ENCODE results near the gene FLII.
A peak's percentile ranks its signal among the peaks of the same experiment; 100 is the strongest.

FLII gene

DNA sequence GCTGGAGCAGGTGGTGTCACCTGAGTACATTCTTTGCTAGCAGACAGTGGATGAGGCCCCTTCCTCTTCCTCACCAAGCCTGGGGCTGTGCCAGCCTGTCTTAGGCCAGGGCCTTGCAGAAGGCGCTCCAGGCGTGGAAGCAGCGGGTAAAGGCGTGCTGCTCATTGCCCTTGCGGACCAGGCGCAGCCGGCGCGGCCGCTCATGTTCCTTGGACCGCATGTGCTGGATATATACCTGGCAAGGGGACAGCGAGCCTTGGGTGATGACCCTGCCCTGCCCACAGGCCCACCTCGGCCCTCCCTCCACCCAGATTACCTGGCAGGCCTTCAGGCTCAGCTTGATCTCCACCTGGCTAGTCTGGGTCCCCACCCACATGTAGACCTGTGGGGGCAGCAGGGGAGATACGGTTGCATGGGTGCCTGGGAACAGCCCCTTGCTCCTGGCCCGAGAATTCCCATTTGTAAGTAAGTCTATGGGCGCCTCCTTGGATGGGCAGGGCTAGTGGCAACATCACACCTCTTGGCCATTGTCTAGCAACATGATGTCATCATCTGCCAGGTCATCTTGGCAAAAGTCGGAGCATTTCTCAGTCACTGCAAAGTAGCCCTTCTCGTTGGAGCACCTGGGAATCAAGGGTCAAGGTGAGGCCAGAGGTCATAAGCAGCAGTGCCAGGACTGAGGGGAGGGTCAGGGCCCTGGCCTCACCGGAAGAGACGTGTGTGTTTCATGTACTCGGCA lies 13.3 kb downstream of the FLII start:
- no peak for DNase-seq (ENCODE audit: low read depth in 3 of 3)

DNA sequence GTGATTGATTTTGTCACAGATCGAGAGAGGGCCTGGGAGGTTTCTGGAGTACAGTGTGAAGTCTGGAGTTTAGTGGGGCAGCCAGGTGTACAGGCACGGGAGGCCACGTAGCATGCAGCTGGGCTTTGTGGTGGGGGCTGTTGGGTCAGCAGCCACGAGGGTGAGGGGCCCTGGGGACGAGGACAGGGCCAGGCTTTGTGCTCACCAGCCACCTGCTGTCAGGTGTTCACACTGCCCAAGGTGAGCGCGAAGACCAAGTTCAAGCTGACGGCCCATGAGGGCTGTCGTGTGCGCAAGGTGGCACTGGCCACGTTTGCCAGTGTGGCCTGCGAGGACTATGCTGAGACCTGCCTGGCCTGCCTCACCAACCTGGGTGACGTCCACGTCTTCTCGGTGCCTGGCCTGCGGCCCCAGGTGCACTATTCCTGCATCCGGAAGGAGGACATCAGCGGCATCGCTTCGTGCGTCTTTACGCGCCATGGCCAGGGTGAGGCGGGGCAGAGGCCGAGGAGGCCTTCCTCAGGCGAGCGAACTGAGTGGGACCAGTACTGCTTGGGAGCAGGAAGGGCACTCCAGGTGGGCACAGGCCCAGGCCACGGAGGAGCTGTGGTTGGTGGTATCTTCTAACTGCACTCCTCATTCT lies 17.2 kb downstream of the FLII start:
- DNase-seq (ENCODE audit: low read depth in 3 of 3) = no peak

GRCh38 chr17:18240449-18240848 lies 18.1 kb downstream of the FLII start:
- DNase-seq (ENCODE audit: low read depth in 3 of 3) = no peak

GRCh38 chr17:18238299-18238698 lies 20.2 kb downstream of the FLII start:
- no peak for DNase-seq (ENCODE audit: low read depth in 3 of 3)

- no peak for DNase-seq (ENCODE audit: low read depth in 3 of 3)
Observed at GRCh38 chr17:18237461-18237860, 21.1 kb downstream of the FLII start.

GRCh38 chr17:18236494-18236893 lies 22.0 kb downstream of the FLII start:
- no peak for DNase-seq (ENCODE audit: low read depth in 3 of 3)

DNA sequence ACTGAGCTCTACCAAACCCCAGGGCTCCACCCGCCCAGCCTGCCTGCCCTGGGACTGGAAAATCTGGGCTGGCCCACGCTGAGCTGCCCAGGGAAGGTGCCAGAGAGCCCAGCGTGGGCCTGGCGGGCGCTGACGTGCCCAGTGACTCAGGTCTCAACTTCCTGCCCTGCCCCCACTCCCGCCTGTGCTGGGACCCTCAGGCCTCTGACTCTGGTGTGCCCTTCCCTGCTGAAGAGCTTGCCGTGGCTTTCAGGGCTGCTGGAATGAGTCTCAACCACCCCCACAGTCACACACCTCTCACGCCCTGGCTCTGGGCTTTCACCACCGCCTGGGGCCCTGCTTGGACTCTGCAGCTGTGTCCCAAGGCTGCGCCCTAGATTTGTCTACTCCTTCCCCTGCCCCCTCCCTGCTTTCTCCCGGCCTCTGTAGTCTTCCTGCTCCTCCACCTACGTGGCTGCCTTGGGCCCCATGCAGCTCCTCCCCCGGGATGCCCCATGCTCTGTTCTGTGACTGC lies 22.7 kb downstream of the FLII start:
- DNase-seq (ENCODE audit: low read depth in 3 of 3) = no peak

DNA sequence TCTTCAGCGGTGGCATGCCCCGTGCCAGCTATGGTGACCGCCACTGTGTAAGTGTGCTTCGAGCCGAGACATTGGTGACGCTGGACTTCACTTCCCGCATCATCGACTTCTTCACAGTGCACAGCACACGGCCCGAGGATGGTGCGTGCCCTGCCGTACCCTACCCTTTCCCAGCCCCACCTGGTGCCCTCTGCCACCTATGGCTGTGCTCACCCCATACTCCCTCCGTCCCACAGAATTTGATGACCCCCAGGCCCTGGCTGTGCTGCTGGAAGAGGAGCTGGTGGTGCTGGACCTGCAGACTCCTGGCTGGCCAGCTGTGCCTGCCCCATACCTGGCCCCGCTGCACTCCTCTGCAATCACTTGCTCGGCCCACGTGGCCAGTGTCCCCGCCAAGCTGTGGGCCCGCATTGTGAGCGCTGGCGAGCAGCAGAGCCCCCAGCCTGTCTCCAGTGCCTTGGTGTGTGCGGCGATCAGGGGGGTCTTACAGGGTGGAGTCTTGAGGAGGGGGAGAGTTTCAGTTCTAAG lies 23.6 kb downstream of the FLII start:
- no peak for DNase-seq (ENCODE audit: low read depth in 3 of 3)

DNA sequence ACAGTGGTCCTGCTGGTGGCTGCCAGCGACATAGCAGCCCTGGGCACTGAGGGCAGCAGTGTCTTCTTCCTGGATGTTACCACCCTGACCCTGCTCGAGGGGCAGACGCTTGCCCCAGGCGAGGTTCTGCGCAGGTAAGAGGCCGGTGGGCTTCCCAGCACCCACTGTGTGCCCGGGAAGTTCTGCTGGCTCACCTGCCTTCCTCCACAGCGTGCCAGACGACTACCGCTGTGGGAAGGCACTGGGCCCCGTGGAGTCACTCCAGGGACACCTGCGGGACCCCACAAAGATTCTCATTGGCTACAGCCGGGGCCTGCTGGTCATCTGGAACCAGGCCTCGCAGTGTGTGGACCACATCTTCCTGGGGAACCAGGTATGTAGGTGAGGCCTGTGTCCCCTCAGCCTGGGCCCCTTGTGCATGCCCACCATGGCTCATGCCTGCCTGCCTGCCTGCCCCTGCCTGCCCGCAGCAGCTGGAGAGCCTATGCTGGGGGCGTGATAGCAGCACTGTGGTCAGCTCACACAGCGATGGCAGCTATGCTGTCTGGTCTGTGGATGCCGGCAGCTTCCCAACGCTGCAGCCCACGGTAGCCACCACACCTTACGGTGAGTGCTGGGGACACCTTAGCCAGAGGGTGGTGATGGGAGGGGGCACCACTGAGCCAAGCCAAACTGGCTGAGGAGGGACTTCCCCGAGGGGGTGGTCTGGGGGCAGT lies 24.6 kb downstream of the FLII start:
- DNase-seq (ENCODE audit: low read depth in 3 of 3) = no peak

DNA sequence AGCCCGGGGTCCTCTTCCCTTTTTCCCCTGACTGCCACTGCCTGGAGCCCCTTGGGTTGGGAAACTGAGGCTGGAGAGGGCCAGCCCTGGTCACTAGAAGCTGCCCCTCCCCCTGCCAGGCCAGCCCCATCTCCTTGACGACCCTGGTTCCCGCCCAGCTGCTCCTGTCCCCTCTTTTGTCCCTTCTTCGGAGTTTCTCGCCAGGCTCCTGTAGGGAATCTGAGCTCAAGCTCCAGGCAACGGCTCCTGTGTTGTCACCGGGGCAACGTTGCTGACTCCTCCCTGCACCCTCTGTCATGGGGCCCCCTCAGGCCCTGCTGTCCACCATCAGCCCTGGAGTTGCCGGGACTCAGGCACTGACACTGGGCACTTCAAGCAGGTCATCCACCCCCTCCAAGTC lies 27.4 kb downstream of the FLII start:
- DNase-seq (ENCODE audit: low read depth in 3 of 3) = no peak

- no peak for DNase-seq (ENCODE audit: low read depth in 3 of 3)
Observed at GRCh38 chr17:18230288-18231141, 28.0 kb downstream of the FLII start.

- no peak for DNase-seq (ENCODE audit: low read depth in 3 of 3)
Observed at GRCh38 chr17:18229771-18230170, 28.8 kb downstream of the FLII start.

- no peak for DNase-seq (ENCODE audit: low read depth in 3 of 3)
Observed at GRCh38 chr17:18229254-18229653, 29.3 kb downstream of the FLII start.

DNA sequence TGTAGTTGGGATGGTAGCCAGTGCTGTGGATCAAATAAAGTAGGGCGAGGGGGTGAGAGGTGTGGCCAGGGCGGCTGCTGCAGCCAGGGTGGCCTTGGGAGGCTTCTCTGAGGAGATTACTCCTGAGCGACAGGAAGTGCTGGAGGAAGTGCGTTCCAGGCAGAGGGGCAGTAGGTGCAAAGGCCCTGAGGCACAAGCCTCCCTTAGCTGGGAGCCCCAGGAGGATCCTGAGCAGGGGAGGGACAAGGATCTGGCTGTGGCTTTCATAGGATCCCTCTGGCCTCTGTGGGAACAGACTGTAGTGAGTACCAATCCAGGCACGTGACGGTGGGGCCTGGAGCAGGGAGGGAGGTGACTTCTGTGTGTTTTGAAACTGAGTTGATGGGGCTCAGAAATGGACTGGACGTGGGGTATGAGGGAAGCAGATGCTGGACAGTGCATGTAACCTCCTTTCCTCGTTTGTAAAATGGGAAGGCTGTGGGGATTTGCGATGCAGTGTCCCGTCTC lies 30.3 kb downstream of the FLII start:
- DNase-seq (ENCODE audit: low read depth in 3 of 3) = no peak

- DNase-seq (ENCODE audit: low read depth in 3 of 3) = no peak
Observed at GRCh38 chr17:18227635-18228034, 30.9 kb downstream of the FLII start.

- DNase-seq (ENCODE audit: low read depth in 3 of 3) = no peak
Observed at GRCh38 chr17:18226284-18226945, 32.1 kb downstream of the FLII start.

- DNase-seq (ENCODE audit: low read depth in 3 of 3) = peak in 2 of 3 experiments; percentile 22 to 36
Observed at GRCh38 chr17:18225642-18226283, 32.8 kb downstream of the FLII start.

GRCh38 chr17:18225121-18225641 lies 33.4 kb downstream of the FLII start, which contains the start of gene LLGL1:
TSS of gene LLGL1 (plus strand) at chr17:18225635. CDS start at chr17:18225683, 48 bp downstream.
- peak; percentile 86 to 93 (median 92) for DNase-seq (ENCODE audit: low read depth in 3 of 3)

GRCh38 chr17:18224387-18225120 lies 34.0 kb downstream of the FLII start:
- no peak for DNase-seq (ENCODE audit: low read depth in 3 of 3)

Data from stimulated activated CD4-positive, alpha-beta T cell treated with anti-CD3 and anti-CD28 coated beads, TNF-alpha, amount 100 ng/mL, for 4 hours (primary cell).